ENCODE data around the gene DIO2.

The DIO2 gene

DNA sequence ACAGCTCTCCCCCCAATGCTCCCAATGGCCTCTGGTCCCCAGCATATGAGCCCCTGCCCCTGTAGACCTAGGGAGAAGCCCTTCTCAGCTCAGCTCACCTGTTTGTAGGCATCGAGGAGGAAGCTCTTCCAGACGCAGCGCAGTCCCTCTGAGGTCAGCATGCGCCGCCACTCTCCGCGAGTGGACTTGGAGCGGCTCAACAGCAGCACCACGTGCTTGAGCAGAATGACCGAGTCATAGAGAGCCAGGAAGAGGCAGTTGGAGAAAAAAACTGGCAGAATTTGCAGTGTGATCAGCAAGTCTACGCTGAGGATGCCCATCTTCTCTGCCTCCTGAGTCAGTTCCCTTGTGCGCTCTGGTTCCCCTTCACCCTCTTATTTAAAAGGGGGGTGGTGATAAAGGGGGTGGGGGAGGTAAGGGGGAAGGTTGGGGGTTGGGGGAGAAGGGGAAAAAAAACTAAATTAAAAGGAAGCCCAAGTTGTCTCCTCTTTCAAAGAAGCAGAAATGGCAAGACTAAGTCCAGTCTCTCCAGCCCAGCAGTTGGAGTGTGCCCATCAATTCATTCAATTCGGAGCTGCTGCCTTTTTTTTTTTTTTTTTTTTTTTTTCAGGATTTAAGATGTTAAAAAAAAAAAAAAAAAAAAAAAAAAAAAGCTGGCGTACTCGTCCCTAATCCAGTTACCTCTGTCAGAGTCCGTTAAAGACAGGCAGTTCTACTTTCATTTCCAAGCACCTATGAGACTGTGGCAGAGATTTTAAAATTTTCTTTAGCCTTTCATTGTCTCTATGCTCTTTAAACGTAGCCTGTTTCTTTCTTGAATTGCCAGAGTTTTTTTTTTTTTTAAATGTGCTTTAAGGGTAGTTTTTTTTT is at the start of gene DIO2:
TSS of gene DIO2 (minus strand) at position 352 of the 870 bp plus-strand sequence. CDS start at position 320, 32 bp downstream.
- no peak for DNase-seq

GRCh38 chr14:80260645-80261044 is 49.3 kb upstream of the DIO2 start:
- DNase-seq, result no peak

GRCh38 chr14:80239631-80240030 is 28.3 kb upstream of the DIO2 start:
- DNase-seq, result no peak

DNA sequence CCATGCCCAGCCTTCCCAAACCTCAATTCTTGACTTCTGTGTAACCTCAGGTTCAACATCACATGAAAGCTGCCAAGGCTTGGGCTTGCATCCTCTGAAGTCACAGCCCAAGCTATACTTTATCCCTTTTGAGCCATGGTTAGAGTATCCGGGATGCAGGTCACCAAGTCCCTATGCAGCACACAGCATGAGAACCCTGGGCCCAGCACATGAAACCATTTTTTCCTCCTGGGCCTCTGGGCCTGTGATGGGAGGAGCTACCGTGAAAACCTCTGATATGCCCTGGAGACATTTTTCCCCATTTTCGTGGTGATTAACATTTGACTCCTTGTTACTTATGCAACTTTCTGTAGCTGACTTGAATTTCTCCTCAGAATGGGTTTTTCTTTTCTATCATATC is 25.8 kb upstream of the DIO2 start:
- DNase-seq, result no peak

- no peak for DNase-seq
These were observed 22.3 kb upstream of the DIO2 start for GRCh38 chr14:80233470-80234089.

GRCh38 chr14:80231702-80232101 is 20.4 kb upstream of the DIO2 start:
- no peak for DNase-seq

GRCh38 chr14:80223696-80224465 is 12.6 kb upstream of the DIO2 start:
- DNase-seq, result no peak

DNA sequence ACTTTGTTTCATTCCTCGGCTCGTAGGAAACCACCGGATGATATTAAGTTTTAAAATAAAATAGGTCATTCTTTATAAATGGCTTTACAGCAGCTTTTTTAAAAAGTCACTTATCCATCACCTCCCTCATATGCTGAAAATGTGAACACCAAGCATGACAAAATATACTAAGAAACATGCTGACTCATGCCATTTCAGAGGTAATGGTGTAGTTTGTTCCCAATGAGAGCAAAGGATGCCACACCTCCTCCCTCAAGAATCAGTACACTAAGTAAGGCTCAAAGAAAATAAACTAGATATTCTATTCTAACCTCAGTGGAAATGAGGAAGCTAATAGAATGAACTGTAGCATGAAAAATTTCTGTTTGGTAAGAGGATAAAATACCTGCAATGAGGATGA is 5.5 kb upstream of the DIO2 start:
- DNase-seq, result no peak

DNA sequence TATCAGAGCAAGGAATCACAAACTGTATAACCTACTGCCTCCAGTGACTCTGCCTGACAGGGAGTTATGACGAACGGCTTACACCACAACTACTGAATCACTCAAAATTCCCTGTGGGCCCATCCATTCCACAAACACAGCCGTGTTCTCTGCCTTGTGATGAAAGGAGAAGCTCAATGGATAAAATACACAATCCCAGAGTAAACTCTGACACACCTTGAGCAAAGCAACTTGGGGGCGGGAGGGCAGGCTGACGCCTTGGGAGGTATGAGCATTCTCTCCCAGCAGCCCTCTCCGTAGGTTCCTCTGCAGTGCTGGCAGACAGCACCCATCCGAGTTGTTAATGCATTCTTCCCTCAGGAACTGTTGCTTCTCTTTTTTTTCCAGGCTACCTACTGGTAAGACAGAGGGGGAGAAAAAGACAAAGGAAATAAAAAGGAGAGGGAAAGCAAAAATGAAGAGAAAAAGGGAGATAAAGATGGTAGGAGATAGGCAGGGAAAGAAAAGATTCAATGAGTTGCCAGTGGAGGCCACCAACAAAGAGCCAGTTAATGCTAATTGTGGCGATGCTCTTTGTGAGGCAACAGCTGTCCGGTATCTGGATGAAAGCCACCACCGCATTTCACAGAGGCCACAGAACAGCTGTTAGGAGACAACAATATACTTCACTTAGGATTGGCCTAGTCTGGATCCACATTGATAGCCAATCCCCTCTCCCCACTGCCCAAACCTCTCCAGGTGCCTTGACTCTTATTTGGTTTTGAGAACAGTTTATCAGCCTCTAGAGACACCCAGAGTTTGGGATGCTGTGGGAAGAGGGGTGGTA is 4.7 kb upstream of the DIO2 start:
- no peak for DNase-seq

DNA sequence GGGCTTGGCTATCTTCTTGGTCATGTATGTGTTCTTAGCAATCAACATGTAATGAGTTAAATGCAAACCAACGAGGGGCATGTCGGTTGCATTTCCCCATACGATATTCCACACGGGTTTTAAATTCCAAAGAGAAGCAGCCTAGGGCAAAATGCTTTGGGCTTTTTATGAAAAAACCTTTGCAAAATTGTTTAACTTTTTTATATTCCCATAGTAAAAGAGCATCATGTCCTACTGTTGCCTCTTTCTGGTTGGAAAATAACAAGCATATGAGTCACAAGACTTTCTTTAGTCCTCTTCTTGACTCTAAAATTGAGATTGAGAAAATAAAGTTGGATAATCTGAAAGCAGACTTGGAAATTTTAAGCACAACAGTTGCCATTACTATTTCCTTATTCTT is 3.8 kb upstream of the DIO2 start:
- no peak for DNase-seq

DNA sequence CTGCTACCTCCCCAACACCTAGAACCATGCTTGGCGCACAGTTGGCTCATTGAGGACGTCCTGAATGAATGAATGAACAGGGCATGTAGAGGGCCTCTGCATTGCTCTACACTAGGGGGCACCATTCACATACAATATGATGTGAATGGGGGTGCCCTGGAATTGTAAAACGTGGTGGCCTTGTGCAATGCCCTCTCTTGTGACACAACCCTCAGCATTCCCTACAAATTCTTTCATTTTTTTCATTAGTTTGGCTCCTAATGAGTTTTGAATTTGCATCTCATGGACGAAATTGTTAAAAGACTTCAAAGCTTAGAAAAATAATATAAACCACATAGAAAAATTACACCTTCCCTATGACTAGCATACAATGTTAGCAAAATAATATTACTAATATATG is 2.3 kb upstream of the DIO2 start:
- no peak for DNase-seq

GRCh38 chr14:80212023-80212397 is 706 bp upstream of the DIO2 start:
- no peak for DNase-seq

GRCh38 chr14:80208461-80208860 is 2.8 kb downstream of the DIO2 start:
- DNase-seq, result no peak

- no peak for DNase-seq
These were observed 4.8 kb downstream of the DIO2 start for GRCh38 chr14:80206351-80207080.

GRCh38 chr14:80202888-80203562 is 8.3 kb downstream of the DIO2 start:
- DNase-seq, result no peak

- no peak for DNase-seq
These were observed 11.2 kb downstream of the DIO2 start for GRCh38 chr14:80200093-80200492.

- no peak for DNase-seq
These were observed 22.7 kb downstream of the DIO2 start for GRCh38 chr14:80188571-80188970.

DNA sequence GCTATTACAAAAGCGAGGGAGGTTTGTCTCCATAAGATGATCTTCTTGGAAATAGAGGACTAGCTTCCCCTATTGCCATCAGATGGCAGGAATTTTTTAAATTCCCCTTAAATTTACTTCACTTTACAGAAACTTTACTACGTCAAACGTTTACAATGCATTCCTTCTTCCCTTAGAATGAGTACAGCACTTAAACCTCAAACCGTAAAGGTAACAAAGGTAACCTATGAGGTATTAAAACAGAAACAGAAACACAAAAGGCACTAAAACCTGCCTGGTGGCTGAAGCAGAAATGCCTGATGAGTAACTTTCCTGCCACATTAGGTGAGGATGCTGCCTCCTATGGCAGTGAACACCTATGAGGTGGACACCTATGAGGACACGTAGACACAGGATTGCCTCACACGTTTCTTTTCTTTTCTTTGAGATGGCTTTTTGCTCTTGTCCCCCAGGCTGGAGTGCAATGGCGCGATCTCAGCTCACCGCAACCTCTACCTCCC is 25.0 kb downstream of the DIO2 start:
- no peak for DNase-seq

DNA sequence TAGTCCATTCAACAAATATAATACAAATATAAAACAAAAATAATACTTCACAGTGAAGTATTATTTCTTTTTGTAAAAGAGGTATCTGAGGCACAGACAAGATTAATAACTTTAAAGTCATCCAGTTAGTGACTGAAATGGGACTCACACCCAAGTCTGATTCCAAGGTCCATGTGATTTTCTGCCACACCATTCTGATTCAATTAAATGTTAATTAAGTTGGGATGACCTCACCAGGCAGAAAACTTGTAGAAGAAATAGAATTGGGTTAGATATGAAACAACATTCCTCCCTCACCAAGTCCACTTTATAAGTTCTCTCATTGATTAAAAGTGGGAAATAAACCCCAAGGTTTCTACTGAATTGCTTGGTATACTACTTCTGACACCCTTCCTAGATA is 34.4 kb downstream of the DIO2 start:
- no peak for DNase-seq

GRCh38 chr14:80172375-80173051 is 38.8 kb downstream of the DIO2 start:
- DNase-seq, result no peak

All from CD4-positive, alpha-beta T cell treated with Interleukin-12 subunit alpha and Interleukin-12 subunit beta, for 1 hour (primary cell).